ENCODE data around the gene DAD1.
"Not testable (repeated sequence)": the region's sequence is repeated elsewhere in the genome, so short reads cannot be mapped to it uniquely, and the experiment has no call there.

DAD1 gene

DNA sequence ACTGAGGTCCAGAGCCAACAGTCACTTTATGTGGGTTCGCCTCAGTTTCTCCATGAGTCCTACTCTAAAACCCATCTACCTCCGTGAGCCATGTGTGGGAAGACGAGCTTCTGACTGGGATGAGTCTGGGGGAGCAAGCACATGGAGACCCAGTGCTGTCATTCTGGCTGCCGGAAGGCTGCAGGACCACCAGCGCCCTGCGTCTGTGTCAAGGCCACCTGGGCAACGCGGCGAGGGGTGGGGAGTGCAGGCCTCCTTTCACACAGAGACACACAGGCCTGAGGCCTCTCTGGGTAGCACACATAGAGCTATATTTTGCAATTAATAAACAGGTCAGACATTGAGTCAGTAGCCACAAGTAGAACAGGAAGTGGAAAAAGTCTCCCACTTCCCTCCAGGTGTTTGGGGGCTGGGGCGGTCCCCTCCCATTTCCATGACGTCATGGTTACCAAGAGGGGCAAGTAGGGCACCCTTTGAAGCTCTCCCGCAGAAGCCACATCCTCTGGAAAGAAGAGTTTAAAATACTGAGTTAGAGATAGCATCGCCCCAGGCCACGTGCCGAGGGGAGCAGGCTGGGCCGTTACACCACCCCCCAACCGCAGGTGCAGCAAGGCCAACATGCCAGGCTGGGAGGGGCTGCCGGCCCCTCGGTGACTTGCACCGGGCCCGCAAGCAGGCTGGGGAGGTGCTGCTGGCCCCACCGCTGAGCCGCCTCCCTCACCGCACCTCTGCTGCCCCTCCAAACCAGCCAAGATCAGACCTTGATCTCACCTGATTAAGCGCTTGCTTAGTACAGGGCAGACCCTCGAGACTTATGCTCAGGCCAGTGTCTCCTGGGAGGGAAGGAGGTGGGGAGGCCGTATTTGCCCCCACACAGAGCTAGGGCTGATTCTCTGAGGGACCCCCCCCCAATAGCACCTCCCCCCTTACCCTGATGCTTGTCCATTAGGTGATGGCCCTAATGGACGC is 32.7 kb downstream of the DAD1 start:
- Histone ChIP-seq H3K79me2 (ENCODE audit: insufficient read depth, low read length) (no peaks in the 10 kb centered on the region), H3K27me3 (ENCODE audit: low read length) (no peaks in the 10 kb centered on the region), H4K20me1 (ENCODE audit: low read depth, low read length) (no peaks in the 10 kb centered on the region), H3K4me3 (ENCODE audit: insufficient read depth, low read length, poor library complexity, severe bottlenecking) (peak overlapping the region; percentile 35), H3K36me3 (ENCODE audit: low read length) (no peaks in the 10 kb centered on the region), H3K27ac (ENCODE audit: low read depth, low read length) (peak overlapping the region; percentile 99), H3F3A (ENCODE audit: insufficient read depth) (peaks cover 38% of the 10 kb centered on the region), H3K9me3 (ENCODE audit: insufficient read depth, low read length) (no peaks in the 10 kb centered on the region), H3K9me2 (replicated peaks; ENCODE audit: insufficient read depth, low read length) (no peaks in the 10 kb centered on the region), H2AFZ (ENCODE audit: low read depth, low read length, severe bottlenecking) (no peak overlapping the region), H3K4me2 (ENCODE audit: low read depth, low read length, poor library complexity, severe bottlenecking) (peak overlapping the region; percentile 79), H3K9ac (ENCODE audit: low read length) (peak overlapping the region; percentile 93)
- TF ChIP-seq, protein P1, sequence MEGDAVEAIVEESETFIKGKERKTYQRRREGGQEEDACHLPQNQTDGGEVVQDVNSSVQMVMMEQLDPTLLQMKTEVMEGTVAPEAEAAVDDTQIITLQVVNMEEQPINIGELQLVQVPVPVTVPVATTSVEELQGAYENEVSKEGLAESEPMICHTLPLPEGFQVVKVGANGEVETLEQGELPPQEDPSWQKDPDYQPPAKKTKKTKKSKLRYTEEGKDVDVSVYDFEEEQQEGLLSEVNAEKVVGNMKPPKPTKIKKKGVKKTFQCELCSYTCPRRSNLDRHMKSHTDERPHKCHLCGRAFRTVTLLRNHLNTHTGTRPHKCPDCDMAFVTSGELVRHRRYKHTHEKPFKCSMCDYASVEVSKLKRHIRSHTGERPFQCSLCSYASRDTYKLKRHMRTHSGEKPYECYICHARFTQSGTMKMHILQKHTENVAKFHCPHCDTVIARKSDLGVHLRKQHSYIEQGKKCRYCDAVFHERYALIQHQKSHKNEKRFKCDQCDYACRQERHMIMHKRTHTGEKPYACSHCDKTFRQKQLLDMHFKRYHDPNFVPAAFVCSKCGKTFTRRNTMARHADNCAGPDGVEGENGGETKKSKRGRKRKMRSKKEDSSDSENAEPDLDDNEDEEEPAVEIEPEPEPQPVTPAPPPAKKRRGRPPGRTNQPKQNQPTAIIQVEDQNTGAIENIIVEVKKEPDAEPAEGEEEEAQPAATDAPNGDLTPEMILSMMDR (IDR thresholded peaks at IDR 0.05; ENCODE audit: insufficient read depth, low read length, poor library complexity, severe bottlenecking), result no peak
- TF ChIP-seq EZH2phosphoT487 (conservative IDR thresholded peaks at IDR 0.05; ENCODE audit: low read length), result no peak

DNA sequence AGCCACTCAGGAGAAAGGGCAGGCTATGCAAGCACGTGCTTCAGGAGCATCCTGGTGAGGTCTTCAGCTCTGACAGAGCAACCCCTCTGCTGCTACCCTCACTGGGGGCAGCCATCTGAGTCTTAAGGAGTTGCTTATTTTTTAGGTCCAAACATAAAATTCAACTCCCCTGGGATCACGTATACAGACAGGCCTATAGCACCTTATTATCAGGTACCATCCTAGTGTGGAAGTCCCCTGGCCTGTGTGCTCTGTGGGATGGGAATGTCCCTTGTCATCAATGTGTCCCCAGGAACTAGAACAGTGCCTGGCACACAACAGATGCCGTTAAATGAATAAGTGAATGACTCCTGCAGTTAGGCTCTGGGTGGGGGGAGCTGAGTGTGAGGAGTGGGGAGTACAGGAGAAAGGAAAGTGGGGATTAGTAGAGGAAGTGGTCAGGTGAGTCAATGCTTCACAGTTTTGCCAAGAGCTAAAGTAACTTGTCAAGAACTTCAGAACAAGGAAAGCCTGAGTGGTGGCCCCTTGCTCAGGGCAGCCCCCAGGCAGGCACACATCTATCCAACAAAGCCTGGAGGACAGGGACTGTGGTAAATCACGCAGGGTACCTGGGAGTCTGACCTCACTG is 33.5 kb downstream of the DAD1 start:
- H3K4me3 ChIP-seq (ENCODE audit: insufficient read depth, low read length, poor library complexity, severe bottlenecking), result no peak overlapping the region
- no peaks in the 10 kb centered on the region for H4K20me1 ChIP-seq (ENCODE audit: low read depth, low read length)
- no peak for TF ChIP-seq EZH2phosphoT487 (conservative IDR thresholded peaks at IDR 0.05; ENCODE audit: low read length)
- peak overlapping the region; percentile 74 for H3K9ac ChIP-seq (ENCODE audit: low read length)
- no peaks in the 10 kb centered on the region for H3K36me3 ChIP-seq (ENCODE audit: low read length)
- H3K4me2 ChIP-seq (ENCODE audit: low read depth, low read length, poor library complexity, severe bottlenecking), result peak overlapping the region; percentile 52
- H2AFZ ChIP-seq (ENCODE audit: low read depth, low read length, severe bottlenecking), result no peak overlapping the region
- no peaks in the 10 kb centered on the region for H3K9me3 ChIP-seq (ENCODE audit: insufficient read depth, low read length)
- H3K79me2 ChIP-seq (ENCODE audit: insufficient read depth, low read length), result no peaks in the 10 kb centered on the region
- H3K27ac ChIP-seq (ENCODE audit: low read depth, low read length), result peak overlapping the region; percentile 97
- H3K9me2 ChIP-seq (replicated peaks; ENCODE audit: insufficient read depth, low read length), result no peaks in the 10 kb centered on the region
- peaks cover 30% of the 10 kb centered on the region for H3F3A ChIP-seq (ENCODE audit: insufficient read depth)
- no peaks in the 10 kb centered on the region for H3K27me3 ChIP-seq (ENCODE audit: low read length)

DNA sequence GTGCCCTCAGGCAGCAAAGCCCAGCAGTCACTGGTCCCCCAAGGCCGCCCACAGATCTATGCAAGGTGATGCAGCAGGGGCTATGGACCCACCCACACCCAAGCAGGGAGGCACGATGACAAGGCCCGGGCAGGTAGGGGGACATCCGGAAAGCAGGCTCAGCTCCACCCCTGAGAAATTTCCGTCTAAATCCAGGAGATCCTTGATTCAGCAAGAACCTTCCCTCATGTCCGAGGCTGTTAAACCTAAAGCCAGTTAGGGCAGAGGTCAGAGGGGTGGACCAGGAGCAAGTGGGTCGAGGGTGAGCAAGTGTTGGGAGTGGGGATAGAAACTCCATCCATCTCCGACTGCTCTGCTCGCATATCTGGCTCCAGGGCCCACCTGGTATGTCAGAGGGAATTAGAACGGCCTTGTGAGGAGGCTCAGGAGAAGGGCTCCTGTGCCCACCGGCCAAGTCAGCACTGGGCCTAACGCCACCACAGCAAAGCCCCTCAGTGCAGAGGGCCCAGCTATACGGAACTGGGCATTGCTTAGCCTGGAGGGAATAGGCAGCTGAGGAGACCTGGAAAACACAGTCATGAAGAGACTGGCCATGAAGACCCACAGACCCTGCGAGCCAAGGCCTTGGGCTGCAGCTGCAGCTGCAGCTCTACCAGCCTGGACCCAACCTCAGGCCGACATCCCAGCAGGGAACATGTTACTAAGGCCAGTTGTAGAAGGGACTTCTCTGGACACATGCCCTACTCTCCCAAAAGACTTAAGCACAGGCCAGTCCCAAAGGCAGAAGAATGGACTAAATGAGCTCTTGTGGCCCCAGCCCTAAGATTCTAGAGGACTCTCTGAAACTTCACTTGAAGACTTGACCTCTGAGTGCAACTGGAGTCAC is 34.3 kb downstream of the DAD1 start:
- Histone ChIP-seq H3K4me2 (ENCODE audit: low read depth, low read length, poor library complexity, severe bottlenecking) (peak overlapping the region; percentile 52), H3K36me3 (ENCODE audit: low read length) (no peaks in the 10 kb centered on the region), H3K27ac (ENCODE audit: low read depth, low read length) (peak overlapping the region; percentile 97), H4K20me1 (ENCODE audit: low read depth, low read length) (no peaks in the 10 kb centered on the region), H3K9me2 (replicated peaks; ENCODE audit: insufficient read depth, low read length) (no peaks in the 10 kb centered on the region), H3K4me3 (ENCODE audit: insufficient read depth, low read length, poor library complexity, severe bottlenecking) (no peak overlapping the region), H2AFZ (ENCODE audit: low read depth, low read length, severe bottlenecking) (no peak overlapping the region), H3K9ac (ENCODE audit: low read length) (peak overlapping the region; percentile 74), H3K9me3 (ENCODE audit: insufficient read depth, low read length) (no peaks in the 10 kb centered on the region), H3K79me2 (ENCODE audit: insufficient read depth, low read length) (no peaks in the 10 kb centered on the region), H3F3A (ENCODE audit: insufficient read depth) (peaks cover 24% of the 10 kb centered on the region), H3K27me3 (ENCODE audit: low read length) (no peaks in the 10 kb centered on the region)
- TF ChIP-seq EZH2phosphoT487 (conservative IDR thresholded peaks at IDR 0.05; ENCODE audit: low read length), result no peak
- TF ChIP-seq, protein P1 (IDR thresholded peaks at IDR 0.05; ENCODE audit: insufficient read depth, low read length, poor library complexity, severe bottlenecking), result no peak

DNA sequence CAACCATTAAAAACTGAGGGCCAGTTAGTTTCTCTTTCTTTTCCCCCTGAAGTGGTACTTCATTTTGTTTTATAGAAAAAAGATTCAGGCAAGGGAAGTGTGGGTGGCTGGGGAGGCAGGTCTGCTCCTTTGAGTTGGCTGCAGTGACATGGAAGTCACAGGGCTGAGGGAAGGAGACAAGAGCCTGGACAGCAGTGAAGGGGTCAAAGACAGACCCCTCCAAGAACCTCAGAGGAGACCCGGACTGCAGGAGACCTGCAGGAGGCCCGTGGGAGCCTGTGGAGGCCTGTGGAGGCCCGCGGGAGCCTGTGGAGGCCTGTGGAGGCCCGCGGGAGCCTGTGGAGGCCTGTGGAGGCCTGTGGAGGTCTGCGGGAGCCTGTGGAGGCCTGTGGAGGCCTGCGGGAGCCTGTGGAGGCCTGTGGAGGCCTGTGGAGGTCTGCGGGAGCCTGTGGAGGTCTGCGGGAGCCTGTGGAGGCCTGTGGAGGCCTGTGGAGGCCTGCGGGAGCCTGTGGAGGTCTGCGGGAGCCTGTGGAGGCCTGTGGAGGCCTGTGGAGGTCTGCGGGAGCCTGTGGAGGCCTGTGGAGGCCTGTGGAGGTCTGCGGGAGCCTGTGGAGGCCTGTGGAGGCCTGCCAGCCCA is 35.0 kb downstream of the DAD1 start:
- not testable (repeated sequence) for H3K9me2 ChIP-seq (replicated peaks; ENCODE audit: insufficient read depth, low read length); H3K27me3 ChIP-seq (ENCODE audit: low read length); H2AFZ ChIP-seq (ENCODE audit: low read depth, low read length, severe bottlenecking); H3K9me3 ChIP-seq (ENCODE audit: insufficient read depth, low read length); H3K79me2 ChIP-seq (ENCODE audit: insufficient read depth, low read length); H3K4me3 ChIP-seq (ENCODE audit: insufficient read depth, low read length, poor library complexity, severe bottlenecking); H4K20me1 ChIP-seq (ENCODE audit: low read depth, low read length); H3K4me2 ChIP-seq (ENCODE audit: low read depth, low read length, poor library complexity, severe bottlenecking); H3K36me3 ChIP-seq (ENCODE audit: low read length)
- Histone ChIP-seq H3K9ac (ENCODE audit: low read length) (peak overlapping the region; percentile 74; the same call in 1 of the 2 replicates), H3K27ac (ENCODE audit: low read depth, low read length) (peak overlapping the region; percentile 97), H3F3A (ENCODE audit: insufficient read depth) (peaks cover 19% of the 10 kb centered on the region)
